Testis (tissue), 2 donors: ENCODE results near the gene CD2.

Source experiments
- CTCF ChIP-seq, 3 experiments: fragments of 450-650 bp in 2 of 3; fragments of 200-600 bp in 1 of 3; sonication (generic) in 1 of 3; IDR thresholded peaks; one replicate each; pipeline ENCODE4 v1.5.1; 2016 to 2019; ENCODE audit warnings: antibody characterized with exemption in 3 of 3, mild to moderate bottlenecking in 2 of 3, moderate library complexity in 1 of 3
- POLR2A ChIP-seq: fragments of 450-650 bp; IDR thresholded peaks from one replicate; pipeline ENCODE4 v1.6.1; 2017; ENCODE audit warnings: antibody characterized with exemption, mild to moderate bottlenecking, moderate library complexity

- TF ChIP-seq CTCF (IDR thresholded peaks at IDR 0.05) (no peak), POLR2A (no peak)
Observed at GRCh38 chr1:116708255-116708900, 45.9 kb upstream of the CD2 start.
